HG03460 (cell line): ENCODE data around the gene LYRM4.

ENCODE experiments used
- ATAC-seq: cut with Tn5 transposase; IDR thresholded peaks from one replicate; pipeline ENCODE4 v1.9.1; 2021; ENCODE audit not compliant: unreplicated experiment

Gene LYRM4

GRCh38 chr6:5206920-5207561 is 53.7 kb downstream of the LYRM4 start:
- ATAC-seq = no peak

DNA sequence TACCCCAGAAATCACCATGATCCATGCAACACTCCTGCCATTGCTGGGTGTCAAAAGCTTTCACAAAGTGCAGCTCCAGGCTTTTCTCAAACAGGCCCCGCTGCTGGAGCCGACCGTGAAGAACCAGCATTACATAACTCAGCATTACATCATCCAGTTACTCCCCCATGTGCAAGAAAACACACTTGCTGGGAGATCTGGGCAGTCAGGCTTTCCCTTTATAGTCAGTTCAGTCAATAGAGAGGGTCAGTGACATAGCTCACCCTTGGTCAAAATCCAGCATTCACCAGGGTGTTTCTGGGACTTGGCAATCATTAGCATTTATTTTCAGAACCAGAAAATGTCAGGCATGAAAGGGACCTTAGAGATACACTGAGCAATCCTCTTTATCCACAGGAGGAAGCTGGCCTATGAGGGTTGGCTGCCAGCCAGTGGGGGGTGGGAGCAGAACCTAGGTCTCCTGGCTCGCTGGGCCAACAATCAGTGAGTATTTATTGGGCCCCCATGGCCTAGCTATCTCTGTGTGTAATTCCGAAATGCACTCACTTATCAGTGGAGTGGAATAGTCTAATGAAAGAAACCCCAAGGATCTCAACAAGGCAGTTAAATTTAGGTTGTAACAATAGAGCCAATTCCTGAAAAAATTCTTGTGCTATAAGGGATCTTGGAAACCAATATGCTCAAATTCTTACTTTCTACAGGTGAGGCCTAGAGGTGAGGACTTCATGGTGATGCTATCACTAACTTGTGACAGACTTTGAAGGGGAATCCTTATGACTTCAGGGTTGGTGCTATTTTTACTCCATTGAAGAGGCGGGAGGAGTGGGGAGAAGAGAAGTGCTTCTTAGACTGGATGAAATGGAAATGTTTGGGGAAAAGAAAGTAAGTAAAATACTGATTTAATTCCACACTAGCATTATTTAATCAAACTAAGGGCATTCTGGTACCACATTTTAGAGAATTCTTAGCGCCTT is 54.6 kb downstream of the LYRM4 start:
- no peak for ATAC-seq

DNA sequence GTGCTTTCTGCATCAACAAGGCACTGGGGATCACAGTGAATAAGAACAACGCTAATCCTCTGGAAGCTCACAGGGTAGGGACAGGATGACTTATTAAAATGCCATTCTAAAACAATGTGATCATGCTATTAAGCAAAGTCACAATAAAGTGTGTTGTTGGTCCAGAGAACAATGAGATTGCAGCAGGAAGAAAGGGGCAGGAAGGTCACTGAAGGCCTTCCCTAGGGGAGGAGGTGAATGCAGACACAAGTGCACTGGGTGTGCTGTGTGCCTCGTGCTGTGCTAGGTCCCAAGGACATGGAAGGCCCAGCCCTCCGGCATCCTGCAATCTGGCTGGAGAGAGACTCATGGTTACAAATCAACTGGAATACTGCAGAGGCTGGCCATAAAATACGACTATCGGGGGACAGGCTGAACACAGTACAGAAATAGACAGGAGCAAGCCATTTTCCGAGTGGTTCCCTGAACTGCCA is 55.7 kb downstream of the LYRM4 start:
- ATAC-seq = no peak

DNA sequence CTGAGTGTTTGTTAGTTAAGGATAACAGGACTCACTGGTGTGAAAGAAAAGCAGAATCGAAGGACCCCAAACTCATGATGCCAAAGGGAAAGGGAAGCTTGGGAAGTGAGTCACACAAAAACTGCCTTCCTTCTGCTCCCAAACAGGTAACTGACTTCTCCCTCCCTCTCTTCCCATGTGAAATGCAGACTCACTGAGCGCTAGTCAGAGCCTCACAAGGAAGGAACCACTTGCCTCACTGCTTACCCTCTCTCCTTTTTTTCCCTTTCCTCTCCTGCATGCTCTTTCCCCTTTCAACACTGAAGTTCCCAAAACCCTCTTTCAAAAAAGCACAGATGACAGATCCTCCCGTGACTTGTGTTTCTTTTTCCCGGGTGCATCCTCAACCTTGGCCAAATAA is 56.4 kb downstream of the LYRM4 start:
- ATAC-seq = no peak

DNA sequence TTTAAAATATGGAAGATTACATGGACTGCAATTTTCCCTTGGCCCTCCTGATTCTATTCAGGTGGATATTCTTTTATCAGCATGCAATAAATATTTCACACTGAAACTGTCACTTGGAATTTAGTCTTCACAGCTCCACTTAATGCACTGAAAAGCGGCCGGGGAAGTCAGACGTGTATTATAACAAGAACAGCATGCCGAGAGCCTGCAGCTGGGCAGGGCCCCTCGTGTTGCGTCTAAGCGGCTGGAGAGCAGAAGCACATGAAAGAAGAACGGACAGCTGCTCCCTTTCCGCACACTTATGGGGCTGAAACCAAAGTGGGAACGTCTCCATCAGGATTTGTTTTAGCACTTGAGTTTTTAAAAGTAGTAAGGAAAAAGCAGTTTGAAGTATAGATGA is 57.2 kb downstream of the LYRM4 start:
- ATAC-seq = no peak

- ATAC-seq = no peak
Observed at GRCh38 chr6:5202941-5203340, 57.8 kb downstream of the LYRM4 start.

DNA sequence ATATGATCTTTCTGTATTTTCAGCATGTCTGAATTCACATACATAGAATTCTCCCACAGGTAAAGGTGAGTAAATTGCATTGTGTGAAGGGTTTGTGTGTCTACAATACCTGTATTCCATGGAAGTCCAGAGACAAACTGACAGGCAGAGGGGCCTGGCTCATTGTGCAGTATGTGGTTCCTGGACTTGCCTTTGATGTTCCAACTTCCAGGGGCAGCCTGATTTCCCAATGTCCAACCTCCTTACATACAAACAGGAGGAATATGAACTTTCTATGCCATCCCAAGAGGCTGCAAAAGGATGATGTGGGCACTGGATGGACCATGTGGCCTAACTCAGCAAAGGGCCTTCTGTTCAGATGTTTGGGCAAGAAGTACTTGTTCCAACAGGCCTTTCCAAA is 58.5 kb downstream of the LYRM4 start:
- ATAC-seq = no peak

DNA sequence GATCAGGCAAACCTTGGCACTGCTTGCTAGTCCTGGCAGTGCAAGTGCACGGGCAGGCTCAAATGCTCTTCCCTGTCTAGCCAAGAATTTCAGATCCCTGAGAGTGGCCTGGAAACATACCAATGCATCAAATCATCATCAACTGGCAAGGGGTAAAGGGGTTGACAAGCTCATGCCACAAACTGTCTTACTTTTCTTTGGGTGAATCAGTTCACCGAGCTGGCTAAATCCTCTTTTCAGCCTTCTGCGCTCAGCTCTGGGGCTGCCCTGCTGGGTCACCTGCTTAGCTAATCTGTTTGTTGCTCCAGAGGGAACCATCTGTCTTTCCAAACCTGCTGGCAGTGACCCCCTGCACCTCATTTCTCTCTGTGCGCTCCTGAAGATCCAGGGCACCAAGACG is 59.5 kb downstream of the LYRM4 start:
- ATAC-seq = no peak

- ATAC-seq = no peak
Observed at GRCh38 chr6:5199702-5200101, 61.0 kb downstream of the LYRM4 start.

DNA sequence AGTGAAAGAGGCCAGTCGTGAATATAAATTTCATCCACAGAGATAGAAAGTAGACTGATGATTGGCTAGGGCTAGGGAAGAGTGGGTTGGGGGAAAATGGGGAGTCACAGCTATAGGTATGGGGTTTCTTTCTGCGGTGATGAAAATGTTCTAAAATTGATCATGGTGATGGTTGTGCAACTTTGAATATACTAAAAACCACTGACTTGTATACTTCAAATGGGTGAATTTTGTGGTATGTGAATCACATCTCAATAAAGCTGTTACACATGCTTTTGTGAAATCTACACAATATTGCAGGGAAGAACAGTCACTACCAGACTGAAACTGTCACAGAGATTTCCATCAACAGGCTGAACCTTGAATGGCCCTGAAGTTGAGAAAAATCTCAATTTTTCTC is 61.5 kb downstream of the LYRM4 start:
- no peak for ATAC-seq

- ATAC-seq = no peak
Observed at GRCh38 chr6:5197084-5197483, 63.7 kb downstream of the LYRM4 start.

DNA sequence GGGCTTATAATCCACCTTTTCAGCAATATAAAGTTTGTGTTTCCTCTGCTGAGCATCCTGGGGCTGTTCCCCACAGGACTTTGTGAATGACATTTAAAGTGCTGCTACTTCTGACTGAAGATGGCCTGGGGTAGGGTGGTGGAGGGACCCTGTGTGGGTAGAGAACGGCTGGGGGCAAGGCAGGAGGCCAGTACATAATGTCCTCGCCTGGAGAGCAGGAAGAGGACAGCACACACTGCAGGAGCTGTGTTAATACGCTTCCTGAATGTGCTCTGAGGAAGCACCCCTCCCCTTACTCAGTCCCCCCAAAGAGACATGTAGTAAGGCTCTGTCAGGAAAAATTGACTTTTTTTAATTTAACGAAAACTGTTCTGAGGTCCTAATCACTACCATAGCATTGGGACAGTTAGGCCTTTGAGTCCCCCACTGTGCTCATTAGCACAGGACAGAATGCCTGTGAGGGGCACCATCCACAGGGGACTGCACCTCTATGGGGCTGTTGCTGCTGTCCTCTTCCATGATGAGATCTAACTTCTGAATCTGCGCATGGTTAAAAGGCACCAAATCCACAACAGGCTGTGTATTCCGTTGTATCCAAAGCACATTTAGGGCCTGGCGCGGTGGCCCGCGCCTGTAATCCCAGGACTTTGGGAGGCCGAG is 68.5 kb downstream of the LYRM4 start:
- ATAC-seq = no peak

GRCh38 chr6:5191722-5192121 is 69.0 kb downstream of the LYRM4 start:
- no peak for ATAC-seq

- no peak for ATAC-seq
Observed at GRCh38 chr6:5191222-5191621, 69.5 kb downstream of the LYRM4 start.

DNA sequence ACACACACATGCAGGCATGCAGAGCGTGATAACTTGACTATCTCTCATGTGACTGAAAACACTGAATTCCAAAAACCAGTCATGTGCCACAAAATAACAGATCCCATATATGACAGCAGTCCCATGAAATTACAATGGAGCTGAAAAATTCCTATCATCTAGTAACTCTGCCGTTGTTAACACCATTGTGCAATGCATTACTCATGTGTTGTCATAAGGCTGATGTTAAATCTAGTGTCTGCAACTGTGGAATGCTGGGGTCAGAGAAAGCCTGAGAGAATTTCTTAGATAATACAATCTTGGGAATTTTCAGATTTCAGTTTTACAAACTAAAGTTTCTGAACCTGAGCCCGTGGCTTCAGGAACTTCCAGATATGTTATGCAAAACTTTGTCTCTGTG is 70.2 kb downstream of the LYRM4 start:
- ATAC-seq = no peak

DNA sequence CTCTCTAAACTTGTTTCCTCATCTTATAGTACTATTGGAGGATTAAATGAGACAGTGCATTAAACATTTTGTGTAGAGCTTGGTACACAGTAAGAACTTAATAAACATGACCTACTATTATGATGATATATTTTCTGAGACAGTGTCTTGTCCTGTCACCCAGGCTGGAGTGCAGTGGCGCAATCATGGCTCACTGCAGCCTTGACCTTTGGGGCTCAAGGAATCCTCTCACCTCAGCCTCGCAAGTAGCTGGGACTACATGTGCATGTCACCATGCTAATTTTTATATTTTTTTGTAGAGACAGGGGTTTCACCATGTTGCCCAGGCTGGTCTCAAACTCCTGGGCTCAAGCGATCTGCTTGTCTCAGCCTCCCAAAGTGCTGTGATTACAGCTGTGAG is 72.1 kb downstream of the LYRM4 start:
- no peak for ATAC-seq

- ATAC-seq = no peak
Observed at GRCh38 chr6:5184878-5185277, 75.9 kb downstream of the LYRM4 start.

- ATAC-seq = no peak
Observed at GRCh38 chr6:5184218-5184617, 76.5 kb downstream of the LYRM4 start.

DNA sequence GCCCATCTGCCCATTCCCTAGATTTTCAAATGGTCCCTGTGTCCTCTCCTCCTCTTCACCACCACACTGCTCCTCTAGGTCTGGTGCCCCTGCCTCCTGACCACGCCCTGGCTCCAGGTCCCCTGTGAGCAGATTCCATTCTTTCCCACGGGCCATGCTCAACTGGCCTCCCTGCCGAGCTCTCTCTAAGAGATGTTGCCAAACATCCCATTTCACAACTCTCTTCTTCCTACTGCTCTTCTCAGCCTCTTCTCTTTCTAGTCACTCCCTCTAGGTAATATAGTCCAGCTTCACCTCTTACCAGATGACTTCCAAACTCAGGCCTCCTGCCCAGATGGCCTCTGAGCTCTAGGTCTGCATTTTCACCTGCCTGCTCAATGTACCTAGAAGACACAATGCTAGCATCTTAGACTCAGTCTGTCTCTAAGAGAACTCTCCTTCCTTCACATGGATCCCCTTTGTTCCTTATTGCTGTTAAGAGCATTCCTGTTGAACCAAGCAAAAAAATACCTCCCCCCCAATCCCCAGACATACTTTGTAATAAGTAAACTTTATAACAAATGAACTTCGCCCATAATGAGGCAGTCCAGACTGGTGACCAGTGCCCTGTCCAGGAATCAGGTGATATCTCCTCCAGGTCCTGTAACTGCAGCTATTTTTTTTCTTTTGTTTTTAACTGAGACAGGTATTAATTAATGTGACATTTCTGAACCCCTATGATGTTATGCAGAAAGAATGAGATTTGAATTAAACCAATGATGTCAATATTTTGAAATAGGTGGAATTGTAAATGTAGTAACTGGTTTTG is 79.0 kb downstream of the LYRM4 start:
- no peak for ATAC-seq

- no peak for ATAC-seq
Observed at GRCh38 chr6:5180636-5181035, 80.1 kb downstream of the LYRM4 start.

DNA sequence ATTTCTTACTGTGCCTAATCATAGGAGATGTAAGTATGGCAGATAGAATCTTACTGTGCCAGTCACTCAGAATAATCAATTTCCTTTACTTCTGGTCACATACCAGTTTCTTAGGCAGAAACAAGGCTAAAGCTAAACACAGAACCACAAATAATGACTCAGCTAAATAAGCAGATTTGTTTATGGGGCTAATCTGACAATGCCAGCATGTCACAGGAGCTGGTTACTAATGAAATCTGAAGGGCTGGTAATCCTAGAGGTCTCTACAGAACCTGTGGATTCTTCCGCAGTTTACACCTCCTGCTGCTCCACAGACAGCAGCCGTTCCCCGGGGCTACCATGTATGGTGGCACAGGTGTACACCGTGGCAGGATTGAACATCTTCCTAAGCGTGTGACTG is 80.8 kb downstream of the LYRM4 start:
- ATAC-seq = no peak
